ENCODE results near the gene GBP2. TPM values are rescaled to one million over a fixed set of nuclear protein-coding genes. Genes with fewer than 3 reads are reported as not detected.

GBP2 gene
- total RNA-seq, 2 donors from 2014 or later: 154 to 357 TPM

GRCh38 chr1:89070509-89070908 lies 55.4 kb downstream of the GBP2 start:
- peak overlapping the region; percentile 92 to 99 for H3K27ac Mint-ChIP-seq
- ATAC-seq (peak in 1 of 2 donors; percentile 32), DNase-seq (ENCODE audit: low spot score) (no peak)
- H3K4me1 Mint-ChIP-seq (ENCODE audit: low read depth in 2 of 2): peaks cover 21 to 24% of the 10 kb centered on the region in 2 donors
- peaks cover 13% of the 10 kb centered on the region for H3K36me3 Mint-ChIP-seq
- no peaks in the 10 kb centered on the region for H3K27me3 Mint-ChIP-seq
- H3K4me3 Mint-ChIP-seq: peak overlapping the region; percentile 93
- peaks cover 15% of the 10 kb centered on the region for H3K9me3 Mint-ChIP-seq

GRCh38 chr1:89069951-89070350 lies 56.0 kb downstream of the GBP2 start:
- no peak for DNase-seq (ENCODE audit: low spot score)
- Mint-ChIP-seq H3K4me3 (peak overlapping the region; percentile 93), H3K27me3 (no peaks in the 10 kb centered on the region), H3K4me1 (ENCODE audit: low read depth in 2 of 2) (peaks cover 21 to 28% of the 10 kb centered on the region in 2 donors), H3K9me3 (peaks cover 15% of the 10 kb centered on the region), H3K36me3 (peaks cover 16% of the 10 kb centered on the region), H3K27ac (peak overlapping the region; percentile 92 to 99)
- ATAC-seq: peak in 1 of 2 donors; percentile 51

GRCh38 chr1:89068291-89068690 lies 57.6 kb downstream of the GBP2 start:
- Mint-ChIP-seq H3K4me1 (ENCODE audit: low read depth in 2 of 2) (peaks cover 27 to 38% of the 10 kb centered on the region in 2 donors), H3K36me3 (peaks cover 17% of the 10 kb centered on the region), H3K27ac (peak overlapping the region; percentile 65 to 99), H3K4me3 (peak overlapping the region; percentile 28), H3K27me3 (no peaks in the 10 kb centered on the region), H3K9me3 (peaks cover 6% of the 10 kb centered on the region)
- ATAC-seq (no peak), DNase-seq (ENCODE audit: low spot score) (no peak)

- H3K27me3 Mint-ChIP-seq: no peaks in the 10 kb centered on the region
- H3K36me3 Mint-ChIP-seq: peaks cover 39% of the 10 kb centered on the region
- peak within 1 kb of the TSS; percentile 98 for H3K4me3 Mint-ChIP-seq
- H3K4me1 Mint-ChIP-seq (ENCODE audit: low read depth in 2 of 2): peaks cover 42 to 62% of the 10 kb centered on the region in 2 donors
- DNase-seq (ENCODE audit: low spot score): no peak
- ATAC-seq: peak; percentile 85 to 91
- peak within 1 kb of the TSS; percentile 90 to 100 for H3K27ac Mint-ChIP-seq
- H3K9me3 Mint-ChIP-seq: peaks cover 3% of the 10 kb centered on the region
Observed at GRCh38 chr1:89065079-89065868, 60.6 kb downstream of the GBP2 start, which contains the start of gene GBP1. GBP1 (minus strand) TSS chr1:89065208; CDS start chr1:89063234, 1,974 bp downstream.

- H3K4me1 Mint-ChIP-seq (ENCODE audit: low read depth in 2 of 2): peaks cover 39 to 60% of the 10 kb centered on the region in 2 donors
- DNase-seq (ENCODE audit: low spot score) (no peak), ATAC-seq (peak; percentile 54 to 68)
- H3K4me3 Mint-ChIP-seq: peak overlapping the region; percentile 98
- peaks cover 3% of the 10 kb centered on the region for H3K9me3 Mint-ChIP-seq
- peak overlapping the region; percentile 90 to 100 for H3K27ac Mint-ChIP-seq
- H3K36me3 Mint-ChIP-seq: peaks cover 44% of the 10 kb centered on the region
- H3K27me3 Mint-ChIP-seq: no peaks in the 10 kb centered on the region
Observed at GRCh38 chr1:89064632-89065031, 61.3 kb downstream of the GBP2 start.

GRCh38 chr1:89063094-89063493 lies 62.8 kb downstream of the GBP2 start:
- Mint-ChIP-seq H3K27ac (peak overlapping the region; percentile 90 to 100), H3K27me3 (no peaks in the 10 kb centered on the region), H3K9me3 (no peaks in the 10 kb centered on the region), H3K36me3 (peaks cover 54% of the 10 kb centered on the region), H3K4me3 (peak overlapping the region; percentile 98), H3K4me1 (ENCODE audit: low read depth in 2 of 2) (peaks cover 34 to 54% of the 10 kb centered on the region in 2 donors)
- DNase-seq (ENCODE audit: low spot score): no peak
- ATAC-seq: no peak

GRCh38 chr1:89060091-89060490 lies 65.8 kb downstream of the GBP2 start:
- Mint-ChIP-seq H3K27ac (peak overlapping the region; percentile 75 to 100), H3K4me1 (ENCODE audit: low read depth in 2 of 2) (peaks cover 35 to 55% of the 10 kb centered on the region in 2 donors), H3K36me3 (peaks cover 77% of the 10 kb centered on the region), H3K27me3 (no peaks in the 10 kb centered on the region), H3K9me3 (no peaks in the 10 kb centered on the region), H3K4me3 (peak overlapping the region; percentile 98)
- DNase-seq (ENCODE audit: low spot score) (no peak), ATAC-seq (no peak)

Other genes with a start within 250 kb of the GBP2 start
- gene GTF2B, start 234.5 kb downstream of the GBP2 start, total RNA-seq: 10 to 100 TPM; 31.2 to 43.1 TPM
- 10 to 100 TPM; 28.0 to 32.6 TPM for gene KYAT3, start 133.5 kb downstream of the GBP2 start, total RNA-seq
- 10 to 100 TPM; 30.1 to 30.9 TPM for gene RBMXL1, start 133.5 kb downstream of the GBP2 start, total RNA-seq
- 10 to 100 TPM; 36.6 to 88.6 TPM for gene GBP3, start 103.2 kb downstream of the GBP2 start, total RNA-seq
- gene GBP1, start 60.9 kb downstream of the GBP2 start, total RNA-seq: 100 to 1,000 TPM; 154 to 241 TPM
- 1 to 10 TPM in 1 of 2 donors, not detected in 1; 1.3 TPM for gene GBP7, start 49.9 kb upstream of the GBP2 start, total RNA-seq
- gene GBP4, start 72.8 kb upstream of the GBP2 start, total RNA-seq: 100 to 1,000 TPM in 1 of 2 donors, 10 to 100 TPM in 1; 38.5 to 123 TPM
- gene GBP5, start 146.7 kb upstream of the GBP2 start, total RNA-seq: 100 to 1,000 TPM; 305 to 573 TPM
- gene GBP6, start 237.9 kb upstream of the GBP2 start, total RNA-seq: under 1 TPM; 0.19 to 0.22 TPM

Data from natural killer cell treated with Interleukin-12 subunit alpha and Interleukin-12 subunit beta and Interleukin-15 and Interleukin-18, amount 100 ng/mL, for 72 hours (primary cell).